CD4-positive, alpha-beta T cell treated with Interleukin-1 beta for 1 hour (primary cell): Measurements from ENCODE around the gene GALNT2.

ENCODE experiments used
- DNase-seq, 2 donors: peaks; one replicate each; pipeline ENCODE4 v3.0.0-alpha.2; 2020 to 2022

GALNT2 gene

DNA sequence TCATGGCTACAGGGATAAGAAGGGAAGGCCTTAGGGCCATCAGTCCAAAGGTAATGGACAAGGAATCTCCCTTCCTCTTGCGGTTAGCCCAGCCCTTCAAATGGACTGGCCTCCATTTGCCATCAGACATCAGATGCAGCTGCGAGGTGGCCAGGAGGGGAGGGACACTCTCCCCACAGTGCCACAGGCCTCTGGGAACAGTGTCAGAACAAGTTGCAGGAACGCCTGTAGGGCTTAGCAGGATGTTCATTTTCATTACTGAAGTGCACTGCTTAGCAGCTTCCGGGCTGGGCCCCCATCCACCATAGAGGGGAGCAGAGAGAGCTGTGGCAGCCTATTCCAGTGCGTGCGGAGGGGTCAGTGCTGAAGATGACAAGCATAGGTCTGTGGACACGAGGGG, 127.5 kb downstream of the GALNT2 start:
- DNase-seq, result no peak

DNA sequence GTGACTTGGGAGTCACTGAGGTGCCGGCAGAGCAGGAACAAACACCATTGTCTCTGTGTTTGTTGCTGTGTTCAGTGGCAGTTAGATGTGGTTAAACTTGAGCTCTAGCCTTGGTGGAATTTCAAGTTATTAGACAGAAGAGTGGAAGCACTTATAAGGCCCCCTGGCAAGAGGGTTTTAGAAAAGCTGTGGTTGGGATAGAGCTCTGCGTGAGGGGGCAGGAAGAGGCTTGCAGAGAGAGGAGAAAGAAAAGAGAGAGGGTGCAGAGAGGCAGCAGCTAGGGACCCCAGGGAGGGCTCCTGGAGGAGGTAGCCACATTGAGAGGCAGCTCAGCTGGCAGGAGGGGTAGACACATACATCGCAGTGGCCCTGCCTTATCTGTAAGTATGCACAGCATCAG, 128.2 kb downstream of the GALNT2 start:
- DNase-seq, result no peak

DNA sequence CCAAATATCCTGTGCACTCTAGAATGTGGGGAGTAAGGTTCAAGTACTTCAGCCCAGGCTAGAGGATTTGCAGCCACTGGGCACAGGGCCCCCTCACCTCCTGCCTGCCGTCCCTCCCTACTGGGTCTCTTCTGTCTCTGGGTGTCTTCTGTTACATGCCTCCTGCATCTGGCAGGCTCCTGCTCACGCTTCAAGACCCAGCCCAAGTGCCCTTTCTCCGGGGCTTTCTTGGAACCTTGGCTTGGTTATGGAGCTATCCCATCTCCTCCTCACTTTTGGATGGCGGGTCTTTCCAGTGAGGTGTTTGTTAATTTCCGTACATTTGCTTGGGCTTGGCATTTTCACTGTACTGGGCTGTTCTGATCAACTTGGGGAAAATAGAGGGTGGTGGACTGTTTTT, 129.0 kb downstream of the GALNT2 start:
- DNase-seq, result no peak

DNA sequence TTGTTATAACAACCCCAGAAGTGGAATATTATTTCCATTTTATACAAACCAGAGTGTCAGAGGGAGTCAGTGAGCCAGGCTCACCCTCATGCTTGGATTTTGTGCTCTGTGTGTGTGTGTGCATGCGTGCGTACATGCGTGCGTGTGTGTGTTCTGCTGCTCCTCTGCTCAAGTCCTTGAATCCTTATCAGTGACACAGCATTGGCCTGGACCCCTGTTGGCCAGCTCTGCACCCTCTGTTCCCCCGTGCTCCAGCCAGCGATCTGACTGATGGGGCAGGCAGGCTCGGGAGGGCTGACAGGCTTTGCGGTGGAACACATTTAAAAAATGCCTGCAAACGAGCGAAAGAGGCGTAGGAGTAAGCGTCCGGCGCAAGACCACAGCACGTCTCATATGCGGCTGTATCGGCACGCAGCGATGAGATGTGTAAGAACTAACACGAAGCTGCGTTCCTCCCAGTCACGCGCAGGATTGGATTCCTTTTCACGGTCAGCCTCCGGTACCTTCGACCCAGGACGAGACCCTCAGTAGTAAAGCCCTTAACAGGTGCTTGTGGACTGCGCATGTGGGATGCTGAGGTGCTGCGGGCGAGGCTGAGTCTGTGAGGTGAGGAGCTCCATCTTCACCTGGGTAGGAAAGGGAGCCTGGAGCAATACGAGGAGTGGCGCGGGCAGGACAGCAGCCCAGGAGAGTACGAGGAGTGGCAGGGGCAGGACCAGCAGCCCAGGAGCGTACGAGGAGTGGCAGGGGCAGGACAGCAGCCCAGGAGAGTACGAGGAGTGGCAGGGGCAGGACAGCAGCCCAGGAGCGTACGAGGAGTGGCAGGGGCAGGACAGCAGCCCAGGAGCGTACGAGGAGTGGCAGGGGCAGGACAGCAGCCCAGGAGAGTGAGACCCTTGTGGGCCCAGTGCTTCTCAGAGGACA, 130.9 kb downstream of the GALNT2 start:
- no peak for DNase-seq

DNA sequence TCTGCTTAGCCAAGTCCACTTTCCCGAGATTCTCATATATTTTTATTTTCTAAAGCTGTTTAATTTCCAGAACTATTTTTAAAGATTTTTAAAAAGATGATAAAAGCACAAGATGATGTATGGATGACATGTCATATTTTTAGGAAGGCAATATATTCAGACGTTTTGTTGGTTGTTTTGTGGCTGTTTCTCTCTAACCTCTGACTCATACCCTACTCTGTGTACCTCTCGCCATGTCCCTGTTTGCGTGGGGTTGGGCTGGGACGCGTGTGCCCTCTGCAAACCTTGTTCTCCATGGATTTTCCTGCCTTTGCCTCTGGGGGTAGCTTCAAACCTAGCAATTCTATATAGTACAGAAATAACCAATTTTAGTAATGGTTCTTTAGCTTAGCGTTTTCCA, 132.0 kb downstream of the GALNT2 start:
- DNase-seq, result no peak

DNA sequence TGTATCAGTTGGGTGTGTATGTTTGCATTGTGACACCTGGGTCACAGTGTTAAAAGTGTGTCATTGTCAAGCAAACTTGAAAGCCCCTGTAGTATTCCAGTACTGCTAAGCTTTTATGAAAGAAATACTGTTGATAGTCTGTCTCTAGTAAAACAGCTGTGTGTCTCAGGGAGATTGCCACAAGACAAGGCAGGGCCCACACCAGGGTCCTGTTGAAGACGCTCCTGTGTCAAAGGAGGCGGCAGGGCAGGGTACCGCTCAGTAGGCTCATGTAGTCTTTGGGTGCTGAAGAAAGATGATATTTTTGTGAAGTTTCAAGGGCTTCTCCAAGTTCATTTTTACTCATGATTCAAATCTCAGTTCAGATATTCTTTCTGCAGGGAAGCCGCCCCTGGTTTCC, 132.5 kb downstream of the GALNT2 start:
- DNase-seq, result no peak

DNA sequence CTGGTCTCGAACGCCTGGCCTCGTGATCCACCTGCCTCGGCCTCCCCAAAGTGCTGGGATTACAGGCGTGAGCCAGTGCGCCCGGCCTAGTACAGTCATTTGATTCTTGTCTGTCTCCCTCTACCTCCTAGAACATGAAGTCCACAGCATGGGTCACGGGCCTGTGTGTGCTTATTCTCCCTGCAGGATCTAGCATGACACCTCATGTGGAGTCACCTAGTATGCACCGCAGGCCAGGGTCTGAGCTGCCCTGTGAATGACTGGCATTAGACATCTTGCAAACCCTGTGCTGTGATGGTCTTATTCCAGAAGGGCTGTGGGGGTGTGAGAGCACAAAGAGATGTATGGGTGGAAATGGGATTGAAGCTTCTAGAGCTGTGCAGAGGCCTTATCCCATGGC, 133.2 kb downstream of the GALNT2 start:
- no peak for DNase-seq

DNA sequence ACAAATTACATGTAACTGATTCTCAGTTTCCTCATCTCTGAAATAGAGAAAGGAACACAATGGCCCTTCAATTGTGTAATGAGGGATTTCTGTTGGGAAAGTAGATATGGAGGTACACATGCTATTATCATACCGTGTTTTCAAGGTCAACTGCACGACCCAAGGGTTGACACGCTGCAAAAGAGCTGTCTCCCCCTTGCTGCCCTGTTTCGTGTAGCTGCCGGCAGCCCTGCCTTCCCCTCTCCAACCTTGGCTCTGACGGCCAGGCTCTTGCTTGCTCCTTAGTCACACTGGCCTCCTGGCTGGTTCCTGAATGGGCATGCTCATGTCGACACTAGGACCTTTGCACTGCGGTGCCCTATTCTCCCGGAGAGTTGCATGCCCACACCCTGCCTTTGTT, 134.4 kb downstream of the GALNT2 start:
- no peak for DNase-seq

DNA sequence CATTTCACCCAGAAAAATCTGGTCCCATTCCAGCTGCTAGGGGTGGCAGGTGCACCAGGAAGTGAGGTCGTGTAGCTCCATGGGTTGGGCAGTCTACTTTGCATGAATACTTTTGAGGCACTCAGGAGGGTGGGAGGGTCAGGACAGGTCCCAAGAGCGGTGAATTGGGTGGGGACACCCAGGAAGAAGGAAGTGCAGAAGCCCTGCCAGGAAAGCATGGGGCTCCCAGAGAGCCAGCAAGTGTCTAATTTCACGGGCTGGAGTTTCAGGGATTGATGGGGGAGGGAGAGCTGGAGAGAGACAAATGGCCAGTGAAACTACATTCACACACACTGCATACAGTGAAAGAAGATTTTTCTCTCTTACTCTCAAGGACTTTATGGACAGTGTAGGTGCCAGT, 137.8 kb downstream of the GALNT2 start:
- DNase-seq, result no peak

DNA sequence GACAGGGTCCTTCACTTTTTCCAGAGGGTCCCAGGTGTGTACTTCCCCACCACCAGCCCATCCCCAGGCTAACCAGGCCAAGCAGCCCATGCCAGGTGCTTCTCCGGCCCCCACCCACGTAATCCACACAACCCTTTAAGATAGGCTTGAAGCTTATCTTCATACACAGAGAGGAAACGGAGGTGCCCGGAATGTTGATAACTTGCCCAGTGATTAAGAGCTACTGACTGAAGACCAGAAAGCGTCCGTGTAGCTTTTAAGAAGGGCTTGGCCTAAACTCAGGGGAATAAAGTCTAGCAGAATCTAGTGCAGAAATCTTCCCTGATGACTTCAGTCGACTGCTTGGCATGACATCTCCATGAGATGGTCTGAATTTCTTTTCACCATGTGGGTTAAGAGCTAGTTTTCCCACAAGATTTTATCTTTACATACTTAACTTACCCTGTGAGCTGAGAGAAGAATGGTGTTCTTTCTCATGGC, 138.7 kb downstream of the GALNT2 start:
- DNase-seq, result no peak

DNA sequence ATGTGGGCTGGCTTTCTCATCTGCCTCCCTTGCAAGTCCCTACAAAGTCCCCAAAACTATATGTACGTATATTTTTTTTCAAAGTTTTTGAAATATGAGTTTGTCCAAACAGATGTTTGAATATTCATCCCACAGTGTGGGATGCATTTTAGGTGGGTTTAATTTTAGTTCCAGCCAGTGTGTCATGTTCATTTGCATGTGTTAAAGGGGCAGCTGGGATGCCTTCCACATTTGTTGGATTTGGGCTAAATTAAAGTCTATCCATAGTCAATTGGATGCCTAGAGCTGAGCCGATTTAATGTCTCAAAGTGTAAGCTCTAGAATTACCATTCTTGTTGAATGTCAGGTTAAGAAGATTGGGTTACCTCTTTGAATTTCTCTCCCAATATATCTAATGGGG, 139.2 kb downstream of the GALNT2 start:
- DNase-seq, result no peak

DNA sequence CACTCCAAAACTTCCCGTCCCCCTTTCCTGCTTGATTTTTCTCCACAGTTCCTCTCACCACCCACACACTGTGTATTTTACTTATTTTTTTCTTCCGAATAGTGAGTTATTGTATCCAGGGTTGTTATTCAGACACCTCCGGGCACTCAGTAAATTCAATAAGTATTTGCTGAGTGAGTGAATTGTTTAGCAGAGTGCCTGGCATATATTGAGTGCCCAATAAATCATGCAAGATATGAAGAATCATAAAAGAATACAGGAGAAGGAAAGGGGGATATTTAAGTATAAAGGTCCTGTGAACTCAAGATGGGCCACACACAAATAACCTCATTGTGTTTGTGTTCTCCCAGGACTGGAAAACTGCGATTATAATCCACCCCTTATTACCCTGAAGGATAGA, 139.9 kb downstream of the GALNT2 start:
- no peak for DNase-seq

DNA sequence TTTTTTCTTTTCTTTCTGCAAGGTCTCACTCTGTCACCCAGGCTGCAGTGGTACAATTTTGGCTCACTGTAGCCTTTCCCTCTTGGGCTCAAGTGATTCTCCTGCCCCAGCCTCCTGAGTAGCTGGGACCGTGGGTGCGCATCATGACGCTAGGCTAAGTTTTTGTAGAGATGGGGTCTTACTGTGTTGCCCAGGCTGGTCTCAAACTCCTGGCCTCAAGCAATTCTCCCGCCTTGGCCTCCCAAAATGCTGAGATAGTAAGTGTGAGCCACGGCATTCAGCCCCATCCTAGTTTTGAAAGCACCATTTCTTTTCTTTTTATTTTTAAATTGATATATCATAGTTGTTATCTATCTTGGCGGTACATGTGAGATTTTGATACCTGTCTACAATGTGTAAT, 140.6 kb downstream of the GALNT2 start:
- DNase-seq, result no peak

DNA sequence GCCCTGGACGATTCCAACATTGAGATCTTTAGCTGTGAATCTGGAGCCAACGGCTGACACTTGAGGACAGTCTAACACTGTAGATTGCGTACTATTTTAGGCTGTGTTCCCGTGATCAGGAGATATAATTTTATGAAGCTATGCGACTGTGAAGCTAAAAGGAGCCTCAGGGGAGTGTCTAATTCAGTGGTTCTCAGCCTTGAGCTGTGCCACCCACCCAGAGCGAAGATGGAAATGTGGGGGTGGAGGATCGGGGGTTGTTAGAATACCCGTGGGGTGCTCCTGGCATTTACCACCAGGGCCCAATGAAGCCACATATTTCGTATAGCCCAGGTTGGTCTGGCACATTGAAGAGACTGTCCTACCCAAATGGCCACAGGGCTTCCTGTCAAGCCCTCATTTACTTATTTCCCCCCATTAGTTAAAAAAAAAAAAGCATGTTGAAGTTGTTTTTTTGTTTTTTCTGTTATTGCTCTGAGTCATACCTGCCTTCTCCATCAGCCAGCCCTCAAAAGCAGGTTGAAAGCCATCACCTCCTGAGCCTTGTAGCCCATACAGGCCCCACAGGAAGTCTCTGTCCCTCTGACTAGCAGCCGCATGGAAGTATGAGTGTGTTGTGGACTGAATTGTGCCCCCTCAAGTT, 141.7 kb downstream of the GALNT2 start:
- peak in 1 of 2 donors; percentile 18 for DNase-seq

DNA sequence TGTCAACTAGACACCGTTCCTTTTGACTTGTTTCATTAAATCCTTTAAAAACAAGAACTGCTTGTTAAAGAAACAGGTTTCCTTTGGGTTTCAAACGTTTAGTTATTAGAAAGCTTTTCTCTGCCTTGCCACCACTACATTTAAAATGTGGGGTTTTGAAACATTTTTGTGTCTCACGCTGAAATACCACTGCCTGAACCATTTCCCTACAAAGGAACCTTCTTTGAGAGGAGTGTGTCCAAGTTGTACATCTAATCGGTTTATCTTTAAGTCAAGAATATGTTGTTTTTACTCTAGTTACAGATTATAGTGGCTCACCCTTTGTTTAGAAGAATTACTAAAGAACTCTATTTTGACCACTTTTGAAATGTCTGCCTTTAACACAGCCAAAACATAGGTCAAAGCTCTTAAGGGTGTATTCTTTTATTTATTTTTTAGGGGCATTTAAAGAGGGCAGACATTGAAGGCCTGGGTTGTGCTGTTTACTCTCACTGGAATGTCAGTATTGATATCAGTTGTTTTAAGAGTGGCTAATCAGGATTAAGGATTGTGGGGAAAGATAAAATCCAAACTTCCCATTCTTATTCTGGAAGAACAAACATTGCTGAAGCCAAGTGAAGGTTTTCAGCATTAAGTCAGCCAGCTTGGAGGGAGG, 143.4 kb downstream of the GALNT2 start:
- DNase-seq, result no peak

DNA sequence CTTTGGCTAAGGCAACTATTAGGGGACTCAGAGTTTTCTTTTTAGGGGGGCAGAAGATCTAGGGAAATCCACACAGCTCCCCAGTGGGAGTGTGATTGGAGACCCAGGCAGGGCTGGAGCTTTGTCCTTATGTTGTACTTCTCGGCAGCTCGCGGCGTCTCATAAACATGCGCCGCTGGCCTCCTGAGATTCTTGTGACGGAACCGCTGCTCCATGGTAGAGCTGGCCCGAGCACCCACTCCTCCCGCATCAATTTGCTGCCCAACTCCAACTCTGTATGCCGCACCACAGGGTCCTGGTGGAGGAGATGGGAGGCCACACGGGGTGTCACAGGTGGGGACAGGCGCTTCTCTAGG, 143.9 kb downstream of the GALNT2 start:
- no peak for DNase-seq

DNA sequence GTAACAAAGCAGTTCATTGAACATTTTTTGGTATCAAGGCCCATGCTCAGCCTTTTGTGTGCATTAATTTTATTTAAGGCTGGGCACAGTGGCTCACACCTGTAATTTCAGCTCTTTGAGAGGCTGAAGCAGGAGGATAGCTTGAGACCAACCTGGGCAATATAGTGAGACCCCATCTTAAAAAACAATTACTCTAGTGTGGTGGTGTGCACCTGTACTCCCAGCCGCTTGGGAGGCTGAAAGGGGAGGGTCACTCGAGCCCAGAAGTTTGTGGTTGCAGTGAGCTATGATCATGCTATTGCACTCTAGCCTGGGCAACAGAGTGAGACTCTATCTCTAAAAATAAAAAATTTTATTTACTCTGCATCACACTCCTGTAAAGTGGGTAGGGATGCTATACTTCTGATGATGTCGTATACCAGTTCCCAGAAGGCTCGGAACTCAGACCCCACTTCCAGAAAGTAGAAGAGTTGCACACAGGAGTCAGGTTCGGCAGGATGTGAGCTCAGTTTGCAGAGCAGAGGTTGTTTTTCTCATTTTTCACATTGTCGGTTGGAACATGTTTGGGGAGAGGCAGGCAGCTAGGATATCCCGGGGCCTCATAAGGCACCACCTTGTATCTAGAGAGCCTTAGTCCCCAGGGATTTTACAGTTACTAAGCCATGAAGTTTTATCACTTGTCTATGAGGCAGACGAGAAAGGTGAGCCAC, 144.6 kb downstream of the GALNT2 start:
- DNase-seq, result no peak

DNA sequence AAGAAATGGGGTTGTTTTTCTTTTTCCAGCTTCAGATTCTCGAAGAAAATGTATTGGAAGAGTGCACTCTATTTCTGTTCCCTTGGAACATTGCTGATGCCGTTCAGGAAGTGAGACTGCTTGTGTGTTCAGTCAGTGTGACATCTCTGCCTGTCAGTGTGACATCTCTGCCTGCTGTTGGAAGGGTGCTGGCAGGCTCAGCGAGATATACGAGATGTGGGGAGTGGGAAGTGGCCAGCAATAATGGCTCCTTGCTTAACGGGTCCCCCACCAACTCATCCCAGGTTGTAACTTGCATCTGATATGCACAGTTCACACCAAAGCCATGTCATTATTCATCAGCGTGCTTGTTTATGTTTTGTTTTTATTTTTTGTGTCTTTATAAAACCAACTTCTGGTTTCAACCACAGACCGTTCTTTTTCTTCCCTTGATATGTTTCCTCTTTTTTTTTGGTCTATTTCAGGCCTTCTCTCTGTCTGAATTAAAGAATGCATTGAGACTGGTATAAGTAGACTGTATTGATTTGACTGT, 145.4 kb downstream of the GALNT2 start:
- peak in 1 of 2 donors; percentile 37 for DNase-seq

DNA sequence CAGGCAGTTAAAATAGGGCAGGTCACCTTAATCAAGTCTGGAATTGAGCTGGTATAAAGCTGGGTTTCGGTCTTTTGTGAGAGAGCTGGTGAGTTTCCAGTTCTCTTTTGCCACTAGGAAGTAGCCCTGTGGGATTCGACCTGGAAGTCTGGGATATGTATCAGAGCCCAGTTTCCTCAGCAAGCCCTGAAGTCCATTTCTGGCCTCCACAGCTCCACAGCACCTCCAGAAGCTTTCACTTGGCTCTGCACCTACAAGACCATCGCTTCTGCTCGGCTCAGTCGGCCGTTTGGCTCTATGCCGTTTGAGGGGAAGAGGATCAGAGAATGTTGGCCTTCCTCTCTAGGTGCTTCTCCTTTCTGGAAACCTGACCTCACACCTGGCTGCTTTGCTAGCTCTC, 148.0 kb downstream of the GALNT2 start:
- DNase-seq, result no peak

DNA sequence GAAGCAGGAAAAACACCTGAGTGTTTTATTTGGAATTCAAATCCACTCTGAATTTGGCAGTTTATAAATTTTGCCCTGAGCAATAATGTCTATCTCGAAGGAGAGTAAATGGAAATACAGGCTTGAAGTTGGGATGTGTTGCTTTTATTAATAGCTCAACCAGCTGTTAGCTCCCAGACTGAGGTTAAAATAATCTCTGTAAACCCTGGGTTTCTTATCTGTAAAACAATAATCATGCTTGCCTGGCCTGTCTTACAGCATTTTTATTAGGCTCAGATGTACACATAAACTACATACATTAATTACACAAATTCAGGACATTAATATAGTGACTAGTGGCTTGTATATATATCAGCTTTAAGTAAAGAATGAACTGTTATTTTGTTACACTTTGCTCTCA, 148.5 kb downstream of the GALNT2 start:
- DNase-seq, result no peak

DNA sequence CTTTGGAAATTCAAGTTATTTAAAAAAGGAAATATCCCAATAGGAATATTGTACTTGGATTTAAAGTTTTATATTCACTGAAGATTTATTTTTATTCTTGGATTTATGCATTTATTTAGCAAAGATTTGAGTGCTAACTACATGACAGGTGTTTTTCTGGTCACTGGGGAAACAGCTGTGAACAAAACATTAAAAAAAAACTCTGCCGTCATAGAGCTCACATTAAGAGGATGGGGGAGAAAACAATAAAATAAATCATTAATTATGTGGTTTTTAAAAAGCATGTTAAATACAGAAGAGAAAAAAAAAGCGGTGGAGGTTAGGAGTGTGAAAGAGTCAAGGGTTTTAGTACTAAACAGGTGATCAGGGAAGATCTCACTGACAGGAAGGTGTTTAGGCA, 149.9 kb downstream of the GALNT2 start:
- DNase-seq, result no peak

DNA sequence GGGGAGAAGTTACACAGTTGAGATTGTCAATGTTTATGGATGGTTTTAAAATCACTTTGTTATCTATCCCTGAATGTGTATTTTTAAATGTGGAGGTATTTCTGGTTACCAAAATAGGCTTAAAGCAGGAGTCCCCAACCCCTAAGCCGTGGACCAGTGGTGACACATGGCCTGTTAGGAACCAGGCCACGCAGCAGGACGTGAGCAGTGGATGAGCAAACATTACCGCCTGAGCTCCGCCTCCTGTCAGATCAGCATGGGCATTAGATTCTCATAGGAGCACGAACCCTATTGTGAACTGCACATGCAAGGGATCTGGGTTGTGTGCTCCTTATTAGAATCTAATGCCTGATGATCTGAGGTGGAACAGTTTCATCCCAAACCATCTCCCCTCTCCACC, 151.6 kb downstream of the GALNT2 start:
- DNase-seq, result no peak
